Natural killer cell treated with Interleukin-12 subunit alpha and Interleukin-12 subunit beta and Interleukin-15 and Interleukin-18, amount 100 ng/mL, for 72 hours (primary cell): ENCODE results near the gene TRIM65. TPM values are rescaled to one million over a fixed set of nuclear protein-coding genes. Genes with fewer than 3 reads are reported as not detected.

Experiments used
- ATAC-seq, 2 donors: fragments of 150-1000 bp; cut with Tn5 transposase in 1 of 2; sonication (Bioruptor Pico), chemical (Tn5 transposase) in 1 of 2; 2 replicates each; pipeline ENCODE4 v1.10.0; 2021
- DNase-seq: peaks from one replicate; pipeline ENCODE4 v3.0.0; 2022; ENCODE audit warnings: low spot score
- H3K27ac Mint-ChIP-seq, 2 donors: 1 replicate in 1 of 2; 2 replicates in 1 of 2; pipeline ENCODE4 v1.8.0; 2022; ENCODE audit warnings: mixed read lengths in 2 of 2, mild to moderate bottlenecking in 1 of 2, moderate library complexity in 1 of 2
- H3K27me3 Mint-ChIP-seq, 2 donors: 1 replicate in 1 of 2; 2 replicates in 1 of 2; pipeline ENCODE4 v1.8.0; 2022; ENCODE audit warnings: mixed read lengths in 2 of 2
- H3K36me3 Mint-ChIP-seq: one replicate; pipeline ENCODE4 v1.8.0; 2022; ENCODE audit warnings: mixed read lengths
- H3K4me1 Mint-ChIP-seq, 2 donors: 1 replicate in 1 of 2; 2 replicates in 1 of 2; pipeline ENCODE4 v1.8.0; 2022; ENCODE audit warnings: low read depth in 2 of 2, mixed read lengths in 2 of 2, mild to moderate bottlenecking in 1 of 2
- H3K4me3 Mint-ChIP-seq: one replicate; pipeline ENCODE4 v1.8.0; 2022; ENCODE audit warnings: mixed read lengths
- H3K9me3 Mint-ChIP-seq: 2 replicates; pipeline ENCODE4 v1.8.0; 2022; ENCODE audit warnings: mixed read lengths
- total RNA-seq, 2 donors: library from RNA; stranded (reverse); gene quantifications; one replicate each; pipeline ENCODE4 v1.2.3, GENCODE V29; 2022

The TRIM65 gene
- total RNA-seq, 2 donors from 2014 or later, result 17.2 to 42.1 TPM

- Mint-ChIP-seq H3K27me3 (no peaks in the 10 kb centered on the region), H3K9me3 (no peaks in the 10 kb centered on the region), H3K36me3 (no peaks in the 10 kb centered on the region), H3K27ac (peak overlapping the region in 1 of 2 donors; percentile 29), H3K4me3 (no peak overlapping the region), H3K4me1 (peaks cover 0 to 8% of the 10 kb centered on the region in 2 donors)
- DNase-seq (no peak), ATAC-seq (no peak)
Measured at GRCh38 chr17:75909051-75909811, 12.5 kb upstream of the TRIM65 start.

- H3K9me3 Mint-ChIP-seq, result no peaks in the 10 kb centered on the region
- peaks cover 0 to 11% of the 10 kb centered on the region in 2 donors for H3K4me1 Mint-ChIP-seq
- no peaks in the 10 kb centered on the region for H3K36me3 Mint-ChIP-seq
- no peaks in the 10 kb centered on the region for H3K27me3 Mint-ChIP-seq
- no peak overlapping the region for H3K27ac Mint-ChIP-seq
- H3K4me3 Mint-ChIP-seq, result no peak overlapping the region
- no peak for ATAC-seq
- DNase-seq, result no peak
Measured at GRCh38 chr17:75908201-75908600, 11.4 kb upstream of the TRIM65 start.

- Mint-ChIP-seq H3K4me1 (peaks cover 0 to 11% of the 10 kb centered on the region in 2 donors), H3K27me3 (no peaks in the 10 kb centered on the region), H3K4me3 (peak overlapping the region; percentile 47), H3K27ac (peak overlapping the region; percentile 66 to 77), H3K36me3 (no peaks in the 10 kb centered on the region), H3K9me3 (no peaks in the 10 kb centered on the region)
- DNase-seq (no peak), ATAC-seq (no peak)
Measured at GRCh38 chr17:75906143-75906884, 9.6 kb upstream of the TRIM65 start.

GRCh38 chr17:75904749-75905521 is 8.2 kb upstream of the TRIM65 start, which contains the start of gene MRPL38:
TSS of gene MRPL38 (minus strand) at chr17:75904884. CDS start at chr17:75904875, 9 bp downstream.
- peaks cover 0 to 11% of the 10 kb centered on the region in 2 donors for H3K4me1 Mint-ChIP-seq
- H3K36me3 Mint-ChIP-seq, result no peaks in the 10 kb centered on the region
- no peaks in the 10 kb centered on the region for H3K27me3 Mint-ChIP-seq
- ATAC-seq, result peak; percentile 100
- peak within 1 kb of the TSS; percentile 98 for H3K4me3 Mint-ChIP-seq
- no peaks in the 10 kb centered on the region for H3K9me3 Mint-ChIP-seq
- peak; percentile 98 for DNase-seq
- H3K27ac Mint-ChIP-seq, result peak within 1 kb of the TSS; percentile 80 to 90

- DNase-seq (no peak), ATAC-seq (no peak)
- Mint-ChIP-seq H3K36me3 (no peaks in the 10 kb centered on the region), H3K9me3 (no peaks in the 10 kb centered on the region), H3K4me1 (peaks cover 3 to 14% of the 10 kb centered on the region in 2 donors), H3K4me3 (no peak overlapping the region), H3K27ac (no peak overlapping the region), H3K27me3 (no peaks in the 10 kb centered on the region)
Measured at GRCh38 chr17:75902406-75902805, 5.7 kb upstream of the TRIM65 start.

- peaks cover 5 to 16% of the 10 kb centered on the region in 2 donors for H3K4me1 Mint-ChIP-seq
- no peaks in the 10 kb centered on the region for H3K27me3 Mint-ChIP-seq
- H3K9me3 Mint-ChIP-seq, result no peaks in the 10 kb centered on the region
- no peak overlapping the region for H3K4me3 Mint-ChIP-seq
- no peak for DNase-seq
- H3K36me3 Mint-ChIP-seq, result no peaks in the 10 kb centered on the region
- no peak overlapping the region for H3K27ac Mint-ChIP-seq
- ATAC-seq, result no peak
Measured at GRCh38 chr17:75901727-75902126, 5.0 kb upstream of the TRIM65 start.

- H3K9me3 Mint-ChIP-seq, result no peaks in the 10 kb centered on the region
- H3K27ac Mint-ChIP-seq, result no peak overlapping the region
- H3K4me3 Mint-ChIP-seq, result no peak overlapping the region
- peaks cover 5 to 13% of the 10 kb centered on the region in 2 donors for H3K4me1 Mint-ChIP-seq
- ATAC-seq, result no peak
- no peak for DNase-seq
- no peaks in the 10 kb centered on the region for H3K36me3 Mint-ChIP-seq
- no peaks in the 10 kb centered on the region for H3K27me3 Mint-ChIP-seq
Measured at GRCh38 chr17:75900691-75901533, 4.2 kb upstream of the TRIM65 start.

GRCh38 chr17:75899767-75900468 is 3.2 kb upstream of the TRIM65 start:
- DNase-seq (no peak), ATAC-seq (no peak)
- Mint-ChIP-seq H3K4me3 (no peak overlapping the region), H3K4me1 (peaks cover 15 to 20% of the 10 kb centered on the region in 2 donors), H3K27me3 (no peaks in the 10 kb centered on the region), H3K36me3 (no peaks in the 10 kb centered on the region), H3K9me3 (no peaks in the 10 kb centered on the region), H3K27ac (no peak overlapping the region)

GRCh38 chr17:75899353-75899752 is 2.6 kb upstream of the TRIM65 start:
- H3K9me3 Mint-ChIP-seq, result no peaks in the 10 kb centered on the region
- no peak overlapping the region for H3K27ac Mint-ChIP-seq
- H3K4me1 Mint-ChIP-seq, result peaks cover 16 to 22% of the 10 kb centered on the region in 2 donors
- no peak overlapping the region for H3K4me3 Mint-ChIP-seq
- ATAC-seq, result no peak
- no peak for DNase-seq
- no peaks in the 10 kb centered on the region for H3K27me3 Mint-ChIP-seq
- H3K36me3 Mint-ChIP-seq, result no peaks in the 10 kb centered on the region

- Mint-ChIP-seq H3K4me3 (no peak overlapping the region), H3K27ac (no peak overlapping the region), H3K36me3 (no peaks in the 10 kb centered on the region), H3K9me3 (no peaks in the 10 kb centered on the region), H3K4me1 (peaks cover 22 to 25% of the 10 kb centered on the region in 2 donors), H3K27me3 (no peaks in the 10 kb centered on the region)
- DNase-seq, result no peak
- no peak for ATAC-seq
Measured at GRCh38 chr17:75898791-75899190, 2.0 kb upstream of the TRIM65 start.

GRCh38 chr17:75898065-75898464 is 1.3 kb upstream of the TRIM65 start:
- Mint-ChIP-seq H3K27me3 (no peaks in the 10 kb centered on the region), H3K4me3 (no peak overlapping the region), H3K9me3 (no peaks in the 10 kb centered on the region), H3K27ac (peak overlapping the region; percentile 56 to 77), H3K4me1 (peaks cover 25 to 26% of the 10 kb centered on the region in 2 donors), H3K36me3 (no peaks in the 10 kb centered on the region)
- ATAC-seq (no peak), DNase-seq (no peak)

- H3K4me3 Mint-ChIP-seq, result peak overlapping the region; percentile 93
- peak overlapping the region; percentile 56 to 77 for H3K27ac Mint-ChIP-seq
- no peaks in the 10 kb centered on the region for H3K36me3 Mint-ChIP-seq
- H3K4me1 Mint-ChIP-seq, result peaks cover 25 to 26% of the 10 kb centered on the region in 2 donors
- ATAC-seq (no peak), DNase-seq (no peak)
- no peaks in the 10 kb centered on the region for H3K9me3 Mint-ChIP-seq
- no peaks in the 10 kb centered on the region for H3K27me3 Mint-ChIP-seq
Measured at GRCh38 chr17:75897160-75898019, 639 bp upstream of the TRIM65 start.
